ENCODE measurements around the gene LEP.
"Not testable (repeated sequence)": the region's sequence is repeated elsewhere in the genome, so short reads cannot be mapped to it uniquely, and the experiment has no call there.

The LEP gene

GRCh38 chr7:128221929-128222403, 19.1 kb upstream of the LEP start:
- Mint-ChIP-seq H3K9me3 (no peaks in the 10 kb centered on the region), H3K27me3 (ENCODE audit: low read depth) (peaks cover 47% of the 10 kb centered on the region), H3K4me1 (ENCODE audit: low read depth) (no peaks in the 10 kb centered on the region), H3K36me3 (ENCODE audit: low read depth) (no peaks in the 10 kb centered on the region), H3K27ac (no peak overlapping the region), H3K4me3 (no peak overlapping the region)

GRCh38 chr7:128226132-128226980, 14.7 kb upstream of the LEP start:
- no peaks in the 10 kb centered on the region for H3K4me1 Mint-ChIP-seq (ENCODE audit: low read depth)
- H3K27me3 Mint-ChIP-seq (ENCODE audit: low read depth): peaks cover 41% of the 10 kb centered on the region
- no peaks in the 10 kb centered on the region for H3K36me3 Mint-ChIP-seq (ENCODE audit: low read depth)
- no peak overlapping the region for H3K4me3 Mint-ChIP-seq
- no peaks in the 10 kb centered on the region for H3K9me3 Mint-ChIP-seq
- peak overlapping the region; percentile 11 for H3K27ac Mint-ChIP-seq

GRCh38 chr7:128227271-128227670, 13.8 kb upstream of the LEP start:
- no peak overlapping the region for H3K4me3 Mint-ChIP-seq
- peaks cover 35% of the 10 kb centered on the region for H3K27me3 Mint-ChIP-seq (ENCODE audit: low read depth)
- H3K4me1 Mint-ChIP-seq (ENCODE audit: low read depth): no peaks in the 10 kb centered on the region
- H3K27ac Mint-ChIP-seq: no peak overlapping the region
- no peaks in the 10 kb centered on the region for H3K9me3 Mint-ChIP-seq
- H3K36me3 Mint-ChIP-seq (ENCODE audit: low read depth): no peaks in the 10 kb centered on the region

- peaks cover 32% of the 10 kb centered on the region for H3K27me3 Mint-ChIP-seq (ENCODE audit: low read depth)
- no peaks in the 10 kb centered on the region for H3K9me3 Mint-ChIP-seq
These were observed 10.1 kb upstream of the LEP start for GRCh38 chr7:128231021-128231420.

GRCh38 chr7:128231677-128232076, 9.4 kb upstream of the LEP start:
- no peak overlapping the region for H3K27ac Mint-ChIP-seq

More at GRCh38 chr7:128231021-128231420, 10.1 kb upstream of the LEP start:
- H3K4me1 Mint-ChIP-seq (ENCODE audit: low read depth): no peaks in the 10 kb centered on the region
- H3K4me3 Mint-ChIP-seq: no peak overlapping the region
- H3K27ac Mint-ChIP-seq: no peak overlapping the region
- H3K36me3 Mint-ChIP-seq (ENCODE audit: low read depth): no peaks in the 10 kb centered on the region

GRCh38 chr7:128233471-128233870, 7.6 kb upstream of the LEP start:
- peaks cover 12% of the 10 kb centered on the region for H3K36me3 Mint-ChIP-seq (ENCODE audit: low read depth)
- no peak overlapping the region for H3K27ac Mint-ChIP-seq
- no peak overlapping the region for H3K4me3 Mint-ChIP-seq
- H3K9me3 Mint-ChIP-seq: peaks cover 11% of the 10 kb centered on the region
- peaks cover 19% of the 10 kb centered on the region for H3K27me3 Mint-ChIP-seq (ENCODE audit: low read depth)
- peaks cover 9% of the 10 kb centered on the region for H3K4me1 Mint-ChIP-seq (ENCODE audit: low read depth)

More at GRCh38 chr7:128231677-128232076, 9.4 kb upstream of the LEP start:
- Mint-ChIP-seq H3K9me3 (no peaks in the 10 kb centered on the region), H3K36me3 (ENCODE audit: low read depth) (peaks cover 1% of the 10 kb centered on the region), H3K27me3 (ENCODE audit: low read depth) (peaks cover 26% of the 10 kb centered on the region), H3K4me1 (ENCODE audit: low read depth) (peaks cover 2% of the 10 kb centered on the region), H3K4me3 (no peak overlapping the region)

- H3K36me3 Mint-ChIP-seq (ENCODE audit: low read depth): peaks cover 16% of the 10 kb centered on the region
- peaks cover 18% of the 10 kb centered on the region for H3K27me3 Mint-ChIP-seq (ENCODE audit: low read depth)
- H3K27ac Mint-ChIP-seq: no peak overlapping the region
- H3K4me1 Mint-ChIP-seq (ENCODE audit: low read depth): peaks cover 9% of the 10 kb centered on the region
- peaks cover 22% of the 10 kb centered on the region for H3K9me3 Mint-ChIP-seq
- no peak overlapping the region for H3K4me3 Mint-ChIP-seq
These were observed 6.5 kb upstream of the LEP start for GRCh38 chr7:128234476-128235026.

- peaks cover 9% of the 10 kb centered on the region for H3K4me1 Mint-ChIP-seq (ENCODE audit: low read depth)
- H3K9me3 Mint-ChIP-seq: peaks cover 24% of the 10 kb centered on the region
- H3K36me3 Mint-ChIP-seq (ENCODE audit: low read depth): peaks cover 17% of the 10 kb centered on the region
- no peak overlapping the region for H3K27ac Mint-ChIP-seq
- H3K4me3 Mint-ChIP-seq: no peak overlapping the region
- peaks cover 10% of the 10 kb centered on the region for H3K27me3 Mint-ChIP-seq (ENCODE audit: low read depth)
These were observed 5.6 kb upstream of the LEP start for GRCh38 chr7:128235471-128235870.

GRCh38 chr7:128236924-128237586, 4.0 kb upstream of the LEP start:
- Mint-ChIP-seq H3K9me3 (peaks cover 24% of the 10 kb centered on the region), H3K4me3 (no peak overlapping the region), H3K36me3 (ENCODE audit: low read depth) (peaks cover 17% of the 10 kb centered on the region), H3K27ac (peak overlapping the region; percentile 14), H3K4me1 (ENCODE audit: low read depth) (peaks cover 9% of the 10 kb centered on the region), H3K27me3 (ENCODE audit: low read depth) (peaks cover 13% of the 10 kb centered on the region)

- peaks cover 24% of the 10 kb centered on the region for H3K9me3 Mint-ChIP-seq
- not testable (repeated sequence) for H3K27ac Mint-ChIP-seq; H3K4me1 Mint-ChIP-seq (ENCODE audit: low read depth); H3K4me3 Mint-ChIP-seq
- H3K36me3 Mint-ChIP-seq (ENCODE audit: low read depth): peaks cover 17% of the 10 kb centered on the region
- H3K27me3 Mint-ChIP-seq (ENCODE audit: low read depth): peaks cover 11% of the 10 kb centered on the region
These were observed 1.9 kb upstream of the LEP start for GRCh38 chr7:128239146-128239545.

- peaks cover 18% of the 10 kb centered on the region for H3K27me3 Mint-ChIP-seq (ENCODE audit: low read depth)
- H3K9me3 Mint-ChIP-seq: peaks cover 19% of the 10 kb centered on the region
These were observed 1.6 kb downstream of the LEP start for GRCh38 chr7:128242661-128243060.

GRCh38 chr7:128243273-128243672, 2.2 kb downstream of the LEP start:
- Mint-ChIP-seq H3K36me3 (ENCODE audit: low read depth) (peaks cover 6% of the 10 kb centered on the region), H3K9me3 (peaks cover 15% of the 10 kb centered on the region), H3K4me3 (no peak overlapping the region), H3K4me1 (ENCODE audit: low read depth) (no peaks in the 10 kb centered on the region), H3K27ac (no peak overlapping the region), H3K27me3 (ENCODE audit: low read depth) (peaks cover 18% of the 10 kb centered on the region)

More at GRCh38 chr7:128242661-128243060, 1.6 kb downstream of the LEP start:
- H3K4me3 Mint-ChIP-seq: no peak overlapping the region
- H3K36me3 Mint-ChIP-seq (ENCODE audit: low read depth): peaks cover 9% of the 10 kb centered on the region
- no peaks in the 10 kb centered on the region for H3K4me1 Mint-ChIP-seq (ENCODE audit: low read depth)
- H3K27ac Mint-ChIP-seq: no peak overlapping the region

- Mint-ChIP-seq H3K9me3 (no peaks in the 10 kb centered on the region), H3K4me3 (no peak overlapping the region), H3K27me3 (ENCODE audit: low read depth) (peaks cover 30% of the 10 kb centered on the region), H3K27ac (no peak overlapping the region), H3K4me1 (ENCODE audit: low read depth) (no peaks in the 10 kb centered on the region), H3K36me3 (ENCODE audit: low read depth) (no peaks in the 10 kb centered on the region)
These were observed 3.8 kb downstream of the LEP start for GRCh38 chr7:128244861-128245260.

- H3K36me3 Mint-ChIP-seq (ENCODE audit: low read depth): no peaks in the 10 kb centered on the region
- no peaks in the 10 kb centered on the region for H3K4me1 Mint-ChIP-seq (ENCODE audit: low read depth)
- H3K27me3 Mint-ChIP-seq (ENCODE audit: low read depth): peaks cover 31% of the 10 kb centered on the region
- H3K4me3 Mint-ChIP-seq: no peak overlapping the region
- H3K27ac Mint-ChIP-seq: no peak overlapping the region
- H3K9me3 Mint-ChIP-seq: no peaks in the 10 kb centered on the region
These were observed 6.0 kb downstream of the LEP start for GRCh38 chr7:128247108-128247507.

All from T-helper 1 cell treated with Interleukin-12 subunit alpha and Interleukin-12 subunit beta and Interleukin-4 antibody, amounts not matched to agents 30 μg/mL and 1 μg/mL, for 36 hours (primary cell).